Measurements from ENCODE around the gene SBDS.

Gene SBDS

GRCh38 chr7:66937940-66938339, 57.4 kb downstream of the SBDS start:
- Histone ChIP-seq H3K79me2 (ENCODE audit: insufficient read depth, low read length) (peaks cover 89% of the 10 kb centered on the region), H3K9ac (ENCODE audit: low read length) (no peak overlapping the region), H3K9me2 (replicated peaks; ENCODE audit: insufficient read depth, low read length) (no peaks in the 10 kb centered on the region), H3F3A (ENCODE audit: insufficient read depth) (no peaks in the 10 kb centered on the region), H3K9me3 (ENCODE audit: insufficient read depth, low read length) (no peaks in the 10 kb centered on the region), H3K4me3 (ENCODE audit: insufficient read depth, low read length, poor library complexity, severe bottlenecking) (no peak overlapping the region), H4K20me1 (ENCODE audit: low read depth, low read length) (peaks cover 29% of the 10 kb centered on the region; the same call in 1 of the 2 replicates), H3K27ac (ENCODE audit: low read depth, low read length) (no peak overlapping the region), H3K36me3 (ENCODE audit: low read length) (peaks cover 3% of the 10 kb centered on the region; the same call in 1 of the 2 replicates), H3K27me3 (ENCODE audit: low read length) (no peaks in the 10 kb centered on the region), H2AFZ (ENCODE audit: low read depth, low read length, severe bottlenecking) (no peak overlapping the region), H3K4me2 (ENCODE audit: low read depth, low read length, poor library complexity, severe bottlenecking) (no peak overlapping the region)
- TF ChIP-seq EZH2phosphoT487 (conservative IDR thresholded peaks at IDR 0.05; ENCODE audit: low read length) (no peak), CTCF (IDR thresholded peaks at IDR 0.05; ENCODE audit: insufficient read depth, low read length, poor library complexity, severe bottlenecking) (no peak)
